GM18508 (cell line): ENCODE data around the gene TGIF2.
A peak's percentile ranks its signal among the peaks of the same experiment; 100 is the strongest.

Experiments used
- ATAC-seq: cut with Tn5 transposase; IDR thresholded peaks from one replicate; pipeline ENCODE4 v1.9.1; 2021; ENCODE audit warnings: moderate number of reproducible peaks; ENCODE audit not compliant: insufficient read depth, unreplicated experiment

The TGIF2 gene

GRCh38 chr20:36574366-36575135 lies 1.2 kb downstream of the TGIF2 start:
- no peak for ATAC-seq

GRCh38 chr20:36576081-36576445 lies 2.7 kb downstream of the TGIF2 start:
- ATAC-seq = no peak

- ATAC-seq = no peak
These were observed 5.1 kb downstream of the TGIF2 start for GRCh38 chr20:36578356-36579041.

GRCh38 chr20:36579996-36580545 lies 6.7 kb downstream of the TGIF2 start:
- ATAC-seq = no peak

- no peak for ATAC-seq
These were observed 8.9 kb downstream of the TGIF2 start for GRCh38 chr20:36582322-36582721.

GRCh38 chr20:36582821-36583220 lies 9.4 kb downstream of the TGIF2 start:
- ATAC-seq = no peak

GRCh38 chr20:36584018-36584481 lies 10.7 kb downstream of the TGIF2 start:
- no peak for ATAC-seq

GRCh38 chr20:36585410-36586125 lies 12.2 kb downstream of the TGIF2 start:
- no peak for ATAC-seq

GRCh38 chr20:36587388-36588070 lies 14.1 kb downstream of the TGIF2 start:
- ATAC-seq = no peak

GRCh38 chr20:36591281-36591680 lies 17.9 kb downstream of the TGIF2 start:
- no peak for ATAC-seq

- ATAC-seq = no peak
These were observed 18.7 kb downstream of the TGIF2 start for GRCh38 chr20:36591854-36592641.

- ATAC-seq = no peak
These were observed 20.0 kb downstream of the TGIF2 start for GRCh38 chr20:36593347-36593929.

GRCh38 chr20:36599912-36600345 lies 26.5 kb downstream of the TGIF2 start:
- no peak for ATAC-seq

GRCh38 chr20:36601540-36601939 lies 28.1 kb downstream of the TGIF2 start:
- ATAC-seq = no peak

GRCh38 chr20:36604952-36605398 lies 31.6 kb downstream of the TGIF2 start:
- peak; percentile 20 for ATAC-seq

- ATAC-seq = peak; percentile 60
These were observed 32.2 kb downstream of the TGIF2 start, which contains the start of gene RAB5IF for GRCh38 chr20:36605399-36606157. Gene RAB5IF (plus strand): TSS chr20:36605779. CDS start chr20:36605952, 173 bp downstream.

- ATAC-seq = no peak
These were observed 33.0 kb downstream of the TGIF2 start for GRCh38 chr20:36606158-36607066.
